Measurements from ENCODE around the gene EEF1G.
A peak's percentile ranks its signal among the peaks of the same experiment; 100 is the strongest.

Gene EEF1G

GRCh38 chr11:62536301-62536957, 37.3 kb downstream of the EEF1G start:
- in situ Hi-C loops (cut with MboI; ENCODE audit: low sequenced_read_pairs, unreplicated experiment): no loop called here
- no peak for TF ChIP-seq CTCF (IDR thresholded peaks at IDR 0.05; ENCODE audit: borderline replicate concordance, control extremely low read depth, extremely low read depth, insufficient read depth, missing control alignments)
- peak; percentile 4 for DNase-seq (ENCODE audit: low spot score)

- DNase-seq (ENCODE audit: low spot score): peak; percentile 10
- in situ Hi-C loops (cut with MboI; ENCODE audit: low sequenced_read_pairs, unreplicated experiment): no loop called here
- no peak for TF ChIP-seq CTCF (IDR thresholded peaks at IDR 0.05; ENCODE audit: borderline replicate concordance, control extremely low read depth, extremely low read depth, insufficient read depth, missing control alignments)
These were observed 37.9 kb downstream of the EEF1G start for GRCh38 chr11:62535802-62536201.

DNA sequence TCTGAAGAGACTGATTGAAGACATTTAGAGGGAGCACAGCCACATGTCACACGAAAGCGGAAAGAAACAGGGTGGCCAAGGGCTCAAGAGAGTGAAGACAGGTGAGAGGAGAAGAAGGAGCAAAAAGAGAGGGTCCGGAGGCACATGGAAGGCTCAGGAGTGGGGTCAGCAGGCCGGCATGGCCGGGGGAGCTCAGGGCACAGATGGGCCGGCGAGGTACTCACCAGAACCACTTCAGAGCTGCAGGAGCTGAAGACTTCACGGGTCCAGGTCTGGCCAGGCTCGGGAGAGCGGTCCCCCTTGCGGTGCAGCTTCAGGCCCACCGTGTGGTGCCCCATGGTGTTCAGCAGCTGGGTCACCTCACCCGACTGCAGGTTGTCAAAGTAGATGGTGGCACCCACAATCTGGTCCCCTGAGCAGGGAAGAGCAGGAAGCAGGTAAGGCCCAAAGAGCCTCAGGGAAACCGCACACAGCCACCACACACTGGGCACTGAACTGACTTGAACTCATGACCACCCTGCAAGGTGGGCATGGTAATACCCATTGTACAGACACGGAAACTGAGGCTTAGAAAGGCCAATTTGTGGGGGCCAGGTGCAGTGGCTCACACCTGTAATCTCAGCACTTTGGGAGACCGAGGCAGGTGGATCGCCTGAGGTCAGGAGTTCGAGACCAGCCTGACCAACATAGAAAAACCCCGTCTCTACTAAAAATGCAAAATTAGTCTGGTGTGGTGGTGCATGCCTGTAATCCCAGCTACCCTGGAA, 38.7 kb downstream of the EEF1G start:
- TF ChIP-seq CTCF (IDR thresholded peaks at IDR 0.05; ENCODE audit: borderline replicate concordance, control extremely low read depth, extremely low read depth, insufficient read depth, missing control alignments): no peak
- in situ Hi-C loops (cut with MboI; ENCODE audit: low sequenced_read_pairs, unreplicated experiment): no loop called here

DNA sequence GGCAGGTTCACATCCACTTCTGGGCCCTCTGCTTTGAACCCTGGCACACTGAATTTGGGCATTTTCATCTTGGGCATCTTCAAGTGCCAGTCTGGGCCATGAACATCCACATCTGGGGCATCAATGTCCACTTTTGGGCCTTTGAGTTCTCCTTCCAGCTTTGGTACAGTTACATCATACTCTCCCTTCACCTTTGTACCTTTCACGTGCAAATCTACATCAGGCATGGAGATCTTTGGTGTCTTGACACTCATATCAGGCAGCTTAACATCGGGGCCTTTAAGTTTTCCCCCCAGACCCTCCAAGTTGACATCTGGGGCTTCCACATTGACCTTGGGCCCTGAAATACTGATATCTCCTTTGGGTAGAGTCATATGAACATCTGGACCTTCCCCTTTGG, 41.6 kb downstream of the EEF1G start:
- no peak for DNase-seq (ENCODE audit: low spot score)
- TF ChIP-seq CTCF (IDR thresholded peaks at IDR 0.05; ENCODE audit: borderline replicate concordance, control extremely low read depth, extremely low read depth, insufficient read depth, missing control alignments): no peak
- in situ Hi-C loops (cut with MboI; ENCODE audit: low sequenced_read_pairs, unreplicated experiment): no loop called here

More for the DNA sequence above, 38.7 kb downstream of the EEF1G start:
- peak; percentile 14 for DNase-seq (ENCODE audit: low spot score)

GRCh38 chr11:62516736-62517371, 56.8 kb downstream of the EEF1G start:
- no peak for DNase-seq (ENCODE audit: low spot score)
- TF ChIP-seq CTCF (IDR thresholded peaks at IDR 0.05; ENCODE audit: borderline replicate concordance, control extremely low read depth, extremely low read depth, insufficient read depth, missing control alignments): no peak
- in situ Hi-C loops (cut with MboI; ENCODE audit: low sequenced_read_pairs, unreplicated experiment): no loop called here

- DNase-seq (ENCODE audit: low spot score): peak; percentile 40
These were observed 59.5 kb downstream of the EEF1G start for GRCh38 chr11:62514151-62514550.

More at GRCh38 chr11:62514151-62514550, 59.5 kb downstream of the EEF1G start:
- TF ChIP-seq CTCF (IDR thresholded peaks at IDR 0.05; ENCODE audit: borderline replicate concordance, control extremely low read depth, extremely low read depth, insufficient read depth, missing control alignments): no peak
- in situ Hi-C loops (cut with MboI; ENCODE audit: low sequenced_read_pairs, unreplicated experiment): no loop called here

All from GM13976 (cell line).